HG03108 (cell line): ENCODE measurements around the gene KCNJ6.
"Not testable (repeated sequence)": the region's sequence is repeated elsewhere in the genome, so short reads cannot be mapped to it uniquely, and the experiment has no call there.

Experiments
- ATAC-seq: cut with Tn5 transposase; IDR thresholded peaks from one replicate; pipeline ENCODE4 v1.9.1; 2021; ENCODE audit warnings: moderate library complexity; ENCODE audit not compliant: unreplicated experiment

KCNJ6 gene

DNA sequence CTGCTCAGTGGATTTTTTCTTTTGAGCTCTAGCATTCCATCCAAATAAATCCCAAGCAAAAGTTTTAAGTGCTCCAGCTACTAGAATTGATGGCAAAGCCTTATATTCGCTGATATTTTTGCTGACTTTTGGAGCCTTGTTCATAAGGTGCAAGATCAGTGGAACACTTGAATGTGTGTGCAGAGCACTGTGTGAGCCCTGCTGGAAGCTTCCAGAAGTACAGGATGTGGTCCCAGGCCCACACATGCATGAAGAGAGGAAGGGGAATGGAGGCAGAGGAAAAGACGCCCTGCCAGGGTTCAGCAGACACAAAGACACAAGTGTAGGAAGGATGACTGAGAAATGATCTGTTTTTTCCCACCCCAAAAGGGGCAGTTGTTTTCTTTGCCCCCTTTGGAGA lies 169.4 kb downstream of the KCNJ6 start:
- no peak for ATAC-seq

DNA sequence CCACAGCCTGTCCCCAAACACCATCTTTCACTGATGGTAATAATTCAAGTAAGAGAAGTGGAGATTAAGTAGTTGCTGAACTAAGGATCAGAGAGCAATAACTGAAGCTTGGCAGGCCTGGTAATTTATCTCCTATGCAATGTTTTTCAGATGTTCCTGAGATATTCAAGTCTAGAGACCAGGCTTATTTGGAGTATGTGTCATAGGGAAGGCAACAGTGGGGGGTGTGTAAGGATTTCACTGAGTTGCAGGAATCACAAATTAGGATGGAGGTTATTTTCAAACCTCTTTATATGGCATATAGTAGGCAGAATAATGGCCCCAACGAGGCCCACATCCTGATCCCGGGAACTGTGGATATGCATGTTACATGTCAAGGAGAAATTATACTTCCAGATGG lies 171.7 kb downstream of the KCNJ6 start:
- ATAC-seq, result no peak

DNA sequence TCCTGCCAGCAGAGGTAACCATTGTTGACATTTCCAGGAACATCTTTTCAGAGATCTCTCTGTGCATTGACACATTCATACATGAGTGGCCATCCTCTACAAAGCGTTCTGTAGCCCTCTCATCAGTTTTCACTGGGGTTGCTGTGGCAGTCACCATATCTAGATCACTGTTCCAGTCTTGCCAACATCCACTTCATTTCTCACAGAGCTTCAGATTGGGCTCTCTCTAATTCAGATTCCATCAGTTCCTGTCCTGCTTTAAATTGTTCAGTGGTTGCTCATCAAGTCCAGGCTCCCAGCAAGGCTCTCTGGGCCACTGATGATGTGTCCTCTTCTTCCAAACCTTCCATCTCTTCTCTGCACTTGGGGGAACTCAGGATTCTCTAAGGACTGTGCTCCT lies 173.7 kb downstream of the KCNJ6 start:
- ATAC-seq, result peak; percentile 18

GRCh38 chr21:37742115-37742514 lies 174.1 kb downstream of the KCNJ6 start:
- ATAC-seq, result peak; percentile 67

- ATAC-seq, result no peak
Observed at GRCh38 chr21:37737996-37738395, 178.3 kb downstream of the KCNJ6 start.

DNA sequence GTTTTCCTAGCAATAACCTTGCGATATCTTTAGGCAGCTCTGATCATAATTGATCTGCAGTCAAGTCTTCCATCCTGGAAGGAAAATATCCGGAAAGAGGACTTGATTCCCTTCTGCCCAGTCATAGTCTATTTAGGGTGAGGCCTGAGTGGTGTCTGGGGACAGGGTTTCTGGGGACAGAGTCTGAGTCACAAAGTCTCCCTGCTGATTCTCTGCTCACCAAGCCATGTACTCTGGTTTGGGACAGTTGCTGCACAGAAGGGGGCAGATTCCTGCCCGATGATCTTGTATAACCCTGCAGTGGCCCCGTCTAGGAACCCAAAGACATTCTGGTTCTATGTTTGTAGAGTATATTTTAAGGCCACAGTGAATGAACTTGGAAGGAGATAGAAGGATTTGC lies 178.8 kb downstream of the KCNJ6 start:
- no peak for ATAC-seq

GRCh38 chr21:37734846-37735245 lies 181.4 kb downstream of the KCNJ6 start:
- ATAC-seq, result no peak

DNA sequence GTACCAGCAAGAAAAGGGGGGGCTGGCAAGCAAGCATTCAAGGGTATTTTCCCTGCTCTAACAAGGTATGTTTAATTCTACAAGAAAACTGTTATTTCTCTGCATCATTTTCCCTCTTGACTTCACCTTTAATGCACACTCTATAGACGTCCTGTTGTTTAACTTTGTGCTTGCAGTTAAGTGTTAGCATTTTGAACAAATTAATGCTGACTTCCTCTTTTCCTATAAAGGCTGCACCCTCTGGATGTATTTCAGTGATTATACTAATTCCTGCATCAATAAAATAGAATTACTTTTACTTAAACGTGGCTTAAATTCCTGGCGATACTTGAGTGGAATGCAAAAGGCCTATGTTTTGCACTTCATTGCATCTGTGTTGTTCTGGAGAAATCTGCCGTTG lies 183.3 kb downstream of the KCNJ6 start:
- no peak for ATAC-seq

GRCh38 chr21:37724201-37724600 lies 192.1 kb downstream of the KCNJ6 start:
- no peak for ATAC-seq

DNA sequence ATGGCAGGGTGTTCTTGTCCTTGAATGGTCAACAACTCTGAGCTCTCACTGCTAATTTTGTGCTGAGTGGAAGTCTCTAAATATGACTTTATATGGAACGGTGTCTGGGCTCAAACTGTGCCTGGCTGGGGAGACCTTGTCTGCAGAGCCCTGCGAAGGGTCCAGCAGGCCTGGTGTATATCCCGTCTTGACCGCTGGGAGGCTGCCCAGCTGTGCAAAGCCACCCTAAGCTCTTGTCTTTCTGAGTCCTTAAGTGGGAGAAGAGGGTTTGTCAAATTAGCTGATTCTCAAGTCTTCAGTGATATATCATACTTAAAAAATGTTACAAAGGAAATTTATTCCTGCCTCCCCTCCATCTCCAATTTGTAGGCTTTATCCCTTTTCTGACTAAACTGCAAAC lies 198.7 kb downstream of the KCNJ6 start:
- ATAC-seq, result no peak

GRCh38 chr21:37712569-37712934 lies 203.7 kb downstream of the KCNJ6 start:
- ATAC-seq, result not testable (repeated sequence)

DNA sequence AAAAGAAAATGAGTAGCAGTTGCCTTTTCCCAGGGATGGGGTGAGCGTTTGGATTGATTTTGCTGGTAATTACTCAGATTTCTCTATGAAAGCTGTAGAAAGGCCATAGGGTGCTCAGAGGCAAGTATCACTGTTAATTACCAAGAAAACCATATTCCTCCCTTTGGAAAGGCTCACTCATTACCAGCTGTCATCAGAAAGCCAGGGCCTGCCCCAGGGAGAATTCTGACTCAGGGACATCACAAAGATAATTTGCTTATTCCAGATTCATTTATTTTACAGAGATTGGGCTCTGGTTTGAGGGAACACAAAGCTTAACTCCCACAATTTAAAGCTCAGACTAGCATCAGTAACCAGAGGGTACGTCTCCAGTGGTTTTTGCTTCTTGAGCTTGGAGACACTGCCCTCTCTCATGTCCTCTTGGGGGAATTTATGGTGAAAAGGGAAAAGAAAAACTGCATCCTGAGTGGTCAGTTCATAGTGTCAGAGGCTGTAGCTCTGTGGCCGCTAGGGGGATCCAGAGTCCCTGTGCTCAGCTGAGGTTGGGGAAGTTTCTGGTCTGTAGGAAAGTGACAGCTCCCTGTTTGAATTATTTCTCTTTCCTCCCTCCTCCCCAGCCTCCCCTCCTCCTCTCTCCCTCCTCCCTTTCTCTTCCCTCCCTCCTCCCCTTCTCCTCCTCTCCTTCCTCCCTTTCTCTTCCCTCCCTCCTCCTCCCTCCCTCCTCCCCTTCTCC lies 204.3 kb downstream of the KCNJ6 start:
- ATAC-seq, result peak; percentile 63

DNA sequence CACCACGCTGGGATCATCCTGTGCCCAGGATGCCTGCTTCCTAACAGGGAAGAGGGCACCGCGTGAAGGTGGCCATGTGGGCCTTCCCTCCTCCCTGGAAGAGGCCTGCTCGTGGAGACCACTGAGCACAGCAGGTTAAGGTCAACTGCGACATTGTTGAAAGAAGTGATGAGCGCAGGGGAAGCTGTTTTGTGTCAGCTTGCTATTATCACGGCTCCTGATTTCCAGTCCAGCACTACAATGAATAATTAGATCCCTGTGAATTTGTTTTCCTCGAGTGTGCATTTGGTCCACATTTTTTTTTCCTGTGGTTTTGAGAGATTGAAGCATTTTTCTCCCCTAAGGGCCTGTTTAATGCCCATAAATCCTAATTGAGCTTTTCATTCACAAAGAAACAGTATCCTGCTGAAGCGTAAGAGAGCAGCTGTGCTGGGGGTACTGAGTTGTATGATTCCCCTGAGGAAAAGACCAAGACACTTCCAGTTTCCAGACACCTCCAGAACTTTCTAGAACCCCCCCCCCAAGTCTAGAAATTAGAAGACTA lies 204.9 kb downstream of the KCNJ6 start:
- ATAC-seq, result no peak

- ATAC-seq, result no peak
Observed at GRCh38 chr21:37710546-37711285, 205.5 kb downstream of the KCNJ6 start.

GRCh38 chr21:37704751-37705150 lies 211.5 kb downstream of the KCNJ6 start:
- no peak for ATAC-seq

GRCh38 chr21:37702241-37702640 lies 214.0 kb downstream of the KCNJ6 start:
- no peak for ATAC-seq

GRCh38 chr21:37700641-37701202 lies 215.5 kb downstream of the KCNJ6 start:
- peak; percentile 80 for ATAC-seq

DNA sequence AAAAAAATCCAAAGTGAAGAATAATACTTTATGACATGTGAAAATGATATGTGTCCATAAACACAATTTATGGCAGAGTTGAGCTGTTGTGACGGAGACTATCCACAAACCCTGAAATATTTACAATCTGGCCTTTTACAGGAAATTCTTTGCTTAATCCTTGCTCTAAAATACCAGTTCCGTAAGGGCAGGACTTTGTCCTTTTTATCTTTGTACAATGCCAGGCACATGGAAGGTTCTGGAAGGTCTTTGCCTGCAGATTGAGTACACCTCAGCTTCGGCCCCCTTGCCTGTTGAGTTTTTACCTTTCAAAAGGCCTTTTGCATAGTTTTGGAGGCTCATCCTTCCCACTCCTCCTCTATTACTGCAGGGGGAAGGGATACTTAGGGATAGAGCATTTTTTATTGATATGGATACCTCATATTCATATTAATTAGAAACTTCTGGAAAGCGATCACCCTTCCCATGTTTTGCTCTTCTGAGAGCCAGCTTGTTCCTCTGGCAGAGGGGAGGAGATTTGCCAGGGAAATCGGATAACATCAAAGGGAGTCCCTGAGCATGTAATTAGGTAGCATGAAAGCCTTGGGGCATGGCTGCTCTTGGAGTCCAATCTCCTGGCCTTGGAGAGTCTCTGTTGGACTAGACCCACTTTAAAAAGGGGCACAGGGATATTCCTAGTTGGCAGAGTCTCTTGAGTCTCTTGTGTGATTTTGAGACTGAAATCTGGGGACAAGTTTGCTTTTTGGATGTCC lies 217.1 kb downstream of the KCNJ6 start:
- no peak for ATAC-seq

- no peak for ATAC-seq
Observed at GRCh38 chr21:37696936-37697335, 219.3 kb downstream of the KCNJ6 start.

GRCh38 chr21:37695111-37695510 lies 221.1 kb downstream of the KCNJ6 start:
- ATAC-seq, result no peak

GRCh38 chr21:37688952-37689659 lies 227.2 kb downstream of the KCNJ6 start:
- ATAC-seq, result no peak
